Adipose tissue (tissue), 3 donors: ENCODE data around the gene AP5Z1. TPM values are rescaled to one million over a fixed set of nuclear protein-coding genes. Genes with fewer than 3 reads are reported as not detected.

Experiments used
- H3K27ac ChIP-seq: one replicate; pipeline ENCODE4 v1.5.1; 2013; ENCODE audit warnings: low read depth, low read length
- WGBS, 3 donors: extraction: QIAGEN DNeasy Blood & Tissue Kit; methylation state at CpG; one replicate each; pipeline ENCODE4 v1.1.7; 2013; 5-methylcytosine and 5-hydroxymethylcytosine counted together
- polyA plus RNA-seq, 3 donors: library from polyadenylated mRNA; stranded (reverse); fragments of 200-250 nt; gene quantifications; one replicate each; pipeline ENCODE4 v1.2.3, GENCODE V29; 2013
- donor health status: healthy with polysubstance abuse.
- donor health status: Bipolar disorder and iron deficiency.
- donor health status: healthy.

AP5Z1 gene
- polyA plus RNA-seq, 3 donors = 19.6 to 41.5 (median 35.0) TPM

- 92 to 96% (median 94%) methylated on average over 54 of the region's 54 CpGs for WGBS, 3 donors
- no peak overlapping the region for H3K27ac ChIP-seq
Measured at GRCh38 chr7:4762121-4763055, 13.0 kb upstream of the AP5Z1 start.

GRCh38 chr7:4763091-4763793, 12.2 kb upstream of the AP5Z1 start:
- WGBS, 3 donors = 94 to 95% (median 95%) methylated on average over 32 of the region's 32 CpGs
- H3K27ac ChIP-seq = no peak overlapping the region

- no peak overlapping the region for H3K27ac ChIP-seq
- WGBS, 3 donors = 95 to 98% (median 98%) methylated on average over 21 of the region's 21 CpGs
Measured at GRCh38 chr7:4763794-4764185, 11.6 kb upstream of the AP5Z1 start.

- WGBS, 3 donors = 82 to 90% (median 85%) methylated on average over 35 of the region's 35 CpGs
- no peak overlapping the region for H3K27ac ChIP-seq
Measured at GRCh38 chr7:4764402-4765007, 10.9 kb upstream of the AP5Z1 start.

DNA sequence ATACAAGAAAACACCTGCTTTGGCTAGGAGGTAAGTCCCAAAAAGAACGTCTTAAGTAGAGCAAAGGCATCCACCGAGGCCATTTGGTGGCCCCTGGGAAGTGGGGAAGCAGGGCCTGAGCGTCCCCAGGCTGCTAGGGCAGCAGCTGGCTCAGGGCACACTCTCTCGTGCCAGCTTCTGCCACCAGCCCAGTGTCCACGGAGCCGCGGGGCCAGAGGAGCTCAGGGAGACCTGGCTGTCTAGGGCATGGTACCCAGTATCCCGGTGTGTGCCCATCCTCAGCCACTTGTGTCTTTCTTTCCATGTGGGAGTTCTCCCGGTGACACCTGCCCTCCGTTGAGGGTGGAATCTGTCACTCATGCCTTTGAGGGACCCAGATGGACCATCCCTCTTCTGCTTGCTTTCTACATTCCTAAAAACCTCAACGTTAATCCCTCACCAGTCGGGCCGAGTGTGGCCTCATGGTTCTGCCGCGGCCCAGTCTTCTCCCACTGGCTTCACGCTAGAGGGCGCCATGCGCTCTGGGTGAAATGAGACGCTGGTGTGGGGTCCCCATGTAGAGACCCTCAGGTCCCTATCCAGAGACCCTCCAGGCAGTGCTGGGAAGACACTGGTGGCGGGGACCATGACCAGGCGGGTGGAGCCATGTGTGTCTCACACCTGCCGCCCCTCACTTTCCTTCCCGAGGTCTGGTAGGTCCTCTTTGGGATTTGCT, 9.5 kb upstream of the AP5Z1 start:
- H3K27ac ChIP-seq = no peak overlapping the region
- WGBS, 3 donors = 83 to 86% (median 86%) methylated on average over 23 of the region's 23 CpGs

DNA sequence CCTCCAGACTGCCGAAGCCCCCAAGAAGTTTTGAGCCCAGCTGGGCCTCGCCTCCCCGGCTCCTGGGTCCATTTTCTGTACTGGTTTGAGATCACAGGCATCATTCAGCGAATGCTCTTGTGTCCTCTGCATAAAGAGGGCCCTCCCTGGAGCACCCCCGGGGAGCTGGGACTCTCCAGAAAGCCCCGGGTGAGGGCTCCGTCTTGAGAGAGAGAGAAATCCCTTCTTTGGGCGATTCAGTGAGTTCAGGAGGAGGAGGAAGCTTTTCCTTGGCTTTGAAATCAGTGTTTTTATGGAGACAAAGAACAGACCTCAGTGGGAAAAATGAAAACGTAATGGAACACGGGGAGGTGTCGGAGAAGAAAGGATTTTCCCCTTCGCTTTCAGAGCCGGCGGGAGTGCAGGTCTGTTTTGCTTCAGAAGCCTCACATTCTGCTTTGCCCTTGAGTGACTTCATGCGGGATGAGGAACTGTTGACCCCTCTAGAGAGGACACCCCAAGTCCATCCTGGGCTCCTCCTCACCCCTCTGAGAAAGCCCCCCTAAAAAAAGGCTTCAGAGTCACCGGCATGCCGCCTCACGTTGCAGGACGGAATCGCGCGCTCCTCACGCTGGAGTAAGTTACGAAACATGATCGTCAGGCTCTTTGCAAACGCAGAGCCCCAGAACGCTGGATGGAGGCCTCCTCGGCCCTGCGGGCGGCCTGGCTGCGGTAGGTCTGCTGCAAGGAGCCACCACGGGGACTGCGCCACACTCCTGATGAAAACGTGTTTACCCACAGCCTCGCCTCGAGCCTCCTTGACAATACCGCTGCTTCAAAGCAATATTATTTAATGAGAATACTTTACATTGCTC, 8.5 kb upstream of the AP5Z1 start:
- 71 to 85% (median 74%) methylated on average over 37 of the region's 37 CpGs for WGBS, 3 donors
- H3K27ac ChIP-seq = no peak overlapping the region

- no peak overlapping the region for H3K27ac ChIP-seq
- WGBS, 3 donors = 86 to 91% (median 89%) methylated on average over 27 of the region's 27 CpGs
Measured at GRCh38 chr7:4768597-4769569, 6.5 kb upstream of the AP5Z1 start.

- H3K27ac ChIP-seq = no peak overlapping the region
- WGBS, 3 donors = 24 to 28% (median 24%) methylated on average over 7 of the region's 7 CpGs
Measured at GRCh38 chr7:4769761-4770160, 5.7 kb upstream of the AP5Z1 start.

DNA sequence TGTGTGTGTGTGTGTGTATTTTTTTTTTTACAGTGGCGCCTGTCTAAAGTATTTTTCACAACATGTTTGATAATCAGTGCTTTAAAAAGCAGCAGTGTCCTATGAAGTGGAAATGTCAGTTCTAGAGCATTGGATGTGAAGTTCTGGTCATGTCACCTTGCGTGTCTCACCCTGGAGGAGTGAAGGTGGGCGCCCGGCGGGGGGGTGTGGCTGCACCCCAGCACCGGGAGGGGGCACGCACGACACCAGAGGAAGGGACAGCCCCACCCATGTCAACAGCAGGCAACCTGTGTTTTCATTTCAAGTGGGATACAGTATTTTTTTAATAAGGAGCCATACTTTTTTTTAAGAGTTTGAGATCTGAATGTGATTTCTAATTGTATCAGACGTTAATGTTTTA, 4.5 kb upstream of the AP5Z1 start:
- 83 to 85% (median 84%) methylated on average over 9 of the region's 9 CpGs for WGBS, 3 donors
- H3K27ac ChIP-seq = no peak overlapping the region

DNA sequence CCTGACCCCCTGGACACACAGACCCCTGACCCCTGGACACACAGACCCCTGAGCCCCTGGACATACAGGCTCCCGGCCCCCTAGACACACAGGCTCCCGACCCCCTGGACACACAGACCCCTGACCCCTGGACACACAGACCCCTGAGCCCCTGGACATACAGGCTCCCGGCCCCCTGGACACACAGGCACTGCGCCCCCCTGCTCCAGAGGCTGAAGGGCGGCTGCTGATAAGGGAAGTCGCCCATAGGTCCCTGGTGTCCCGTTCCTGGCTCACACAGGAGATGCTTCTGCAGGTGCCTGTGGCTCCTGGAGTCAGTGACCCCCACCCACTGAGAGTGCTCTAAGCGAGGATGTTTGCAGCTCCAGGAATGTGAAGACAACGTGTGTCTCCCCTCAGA, 3.7 kb upstream of the AP5Z1 start:
- no peak overlapping the region for H3K27ac ChIP-seq
- 88 to 91% (median 91%) methylated on average over 9 of the region's 9 CpGs for WGBS, 3 donors

DNA sequence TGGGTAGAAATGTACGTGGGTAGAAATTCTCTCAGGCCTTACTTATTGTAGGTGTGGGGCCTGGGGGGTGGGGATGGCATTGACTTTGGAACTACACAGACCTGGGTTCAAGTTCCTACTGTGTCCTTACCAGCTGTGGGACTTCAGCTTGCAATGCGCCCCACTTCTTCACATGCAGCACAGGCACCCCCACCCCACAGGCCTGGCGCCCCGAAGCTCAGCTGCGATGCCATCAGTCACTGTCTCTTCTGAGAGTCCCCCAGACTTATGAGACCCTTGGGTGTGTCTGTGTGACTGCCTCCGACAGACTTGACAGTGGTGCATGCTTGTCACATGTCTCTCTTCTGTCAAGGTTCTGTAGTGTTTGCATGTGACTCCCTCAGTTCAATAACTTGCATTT, 3.1 kb upstream of the AP5Z1 start:
- no peak overlapping the region for H3K27ac ChIP-seq
- WGBS, 3 donors = 95 to 97% (median 96%) methylated on average over 6 of the region's 6 CpGs

- 83 to 88% (median 87%) methylated on average over 12 of the region's 12 CpGs for WGBS, 3 donors
- H3K27ac ChIP-seq = no peak overlapping the region
Measured at GRCh38 chr7:4774007-4774406, 1.4 kb upstream of the AP5Z1 start.

- no peak overlapping the region for H3K27ac ChIP-seq
- WGBS, 3 donors = 9 to 10% (median 9%) methylated on average over 24 of the region's 24 CpGs
Measured at GRCh38 chr7:4774658-4775249, 669 bp upstream of the AP5Z1 start.

DNA sequence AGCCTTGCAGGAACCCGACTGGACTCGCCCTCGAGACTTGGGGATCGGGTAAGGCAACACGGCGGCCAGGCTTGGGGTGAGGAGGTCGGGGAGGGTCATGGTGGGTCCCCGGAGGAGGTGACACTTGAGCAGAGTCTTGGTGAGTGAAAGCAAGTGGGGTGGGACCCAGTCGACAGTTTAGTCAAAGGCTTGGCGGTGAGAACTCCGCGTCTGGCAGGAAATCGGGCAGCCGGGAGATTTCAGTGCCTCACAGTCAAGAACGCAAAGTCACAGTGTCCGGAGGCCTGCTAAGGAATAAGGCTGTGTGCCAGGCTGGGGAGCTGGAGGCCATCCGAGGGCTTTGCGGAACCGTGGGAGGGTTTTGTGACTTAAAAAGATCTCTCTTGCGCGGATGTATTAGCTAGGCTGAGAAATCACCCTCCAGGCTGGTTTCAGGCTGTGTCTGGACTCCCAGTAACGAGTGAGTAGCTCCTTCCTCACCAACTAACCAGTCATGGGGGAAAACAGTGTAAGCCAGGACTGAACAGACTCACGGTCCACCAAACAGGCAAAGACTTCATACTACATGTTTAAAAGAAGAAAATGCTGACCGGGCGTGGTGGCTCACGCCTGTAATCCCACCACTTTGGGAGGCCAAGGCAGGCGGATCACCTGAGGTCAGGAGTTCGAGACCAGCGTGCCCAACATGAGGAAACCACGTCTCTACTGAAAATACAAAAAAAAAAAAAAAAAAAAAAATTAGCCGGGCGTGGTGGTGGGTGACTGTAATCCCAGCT, 613 bp downstream of the AP5Z1 start:
- H3K27ac ChIP-seq = peak overlapping the region; percentile 30
- WGBS, 3 donors = 18 to 23% (median 21%) methylated on average over 30 to 32 of the region's 32 CpGs

- no peak overlapping the region for H3K27ac ChIP-seq
- WGBS, 3 donors = 89 to 91% (median 91%) methylated on average over 5 of the region's 5 CpGs
Measured at GRCh38 chr7:4779118-4779517, 3.7 kb downstream of the AP5Z1 start.
